ENCODE measurements around the gene RBPJ.

DNA sequence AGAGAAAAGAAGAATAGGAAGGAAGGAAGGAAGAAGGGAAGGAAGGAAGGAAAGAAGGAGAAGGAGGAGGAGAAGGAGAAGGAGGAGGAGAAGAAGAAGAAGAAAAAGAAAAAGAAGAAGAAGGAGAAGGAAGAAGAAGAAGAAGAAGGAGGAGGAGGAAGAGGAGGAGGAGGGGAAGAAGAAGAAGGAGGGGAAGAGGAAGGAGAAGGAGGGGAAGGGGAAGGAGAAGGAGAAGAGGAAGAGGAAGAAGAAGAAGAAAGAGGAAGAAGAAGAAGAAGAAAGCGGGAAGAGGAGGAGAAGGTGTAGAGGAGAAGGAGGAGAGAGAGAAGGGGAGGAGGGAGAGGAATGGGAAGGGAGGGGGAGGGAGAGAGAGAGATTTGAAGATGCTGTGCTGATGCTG, 146.9 kb downstream of the RBPJ start:
- TF ChIP-seq, protein P1, sequence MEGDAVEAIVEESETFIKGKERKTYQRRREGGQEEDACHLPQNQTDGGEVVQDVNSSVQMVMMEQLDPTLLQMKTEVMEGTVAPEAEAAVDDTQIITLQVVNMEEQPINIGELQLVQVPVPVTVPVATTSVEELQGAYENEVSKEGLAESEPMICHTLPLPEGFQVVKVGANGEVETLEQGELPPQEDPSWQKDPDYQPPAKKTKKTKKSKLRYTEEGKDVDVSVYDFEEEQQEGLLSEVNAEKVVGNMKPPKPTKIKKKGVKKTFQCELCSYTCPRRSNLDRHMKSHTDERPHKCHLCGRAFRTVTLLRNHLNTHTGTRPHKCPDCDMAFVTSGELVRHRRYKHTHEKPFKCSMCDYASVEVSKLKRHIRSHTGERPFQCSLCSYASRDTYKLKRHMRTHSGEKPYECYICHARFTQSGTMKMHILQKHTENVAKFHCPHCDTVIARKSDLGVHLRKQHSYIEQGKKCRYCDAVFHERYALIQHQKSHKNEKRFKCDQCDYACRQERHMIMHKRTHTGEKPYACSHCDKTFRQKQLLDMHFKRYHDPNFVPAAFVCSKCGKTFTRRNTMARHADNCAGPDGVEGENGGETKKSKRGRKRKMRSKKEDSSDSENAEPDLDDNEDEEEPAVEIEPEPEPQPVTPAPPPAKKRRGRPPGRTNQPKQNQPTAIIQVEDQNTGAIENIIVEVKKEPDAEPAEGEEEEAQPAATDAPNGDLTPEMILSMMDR (conservative IDR thresholded peaks at IDR 0.05), result no peak
- TF ChIP-seq ZFX (IDR thresholded peaks at IDR 0.05), result no peak
